Measurements from ENCODE around the gene ANO3. TPM values are rescaled to one million over a fixed set of nuclear protein-coding genes. Genes with fewer than 3 reads are reported as not detected.

The ANO3 gene
- total and polyA plus RNA-seq, 2 of the 4 experiments (the other 2 are of a cell fraction), result 0.02 to 0.18 TPM

GRCh38 chr11:26703411-26704191 lies 371.7 kb downstream of the ANO3 start:
- no peak overlapping the region for H3K4me3 ChIP-seq (ENCODE audit: insufficient read depth, low read depth, low read length)
- dilution Hi-C loops (cut with HindIII; ENCODE audit: low sequenced_read_pairs, unreplicated experiment), result no loop called here
- H3K27me3 ChIP-seq (ENCODE audit: control insufficient read depth, insufficient read depth, low read length), result no peaks in the 10 kb centered on the region
- no peak overlapping the region for H4K5ac ChIP-seq (ENCODE audit: low read depth, low read length)
- no TSS peak for BruUV-seq (replicated peaks)
- H4K20me1 ChIP-seq (ENCODE audit: insufficient read depth, low read length), result no peaks in the 10 kb centered on the region
- H3K23ac ChIP-seq (ENCODE audit: low read depth, low read length), result no peak overlapping the region
- H4K91ac ChIP-seq (ENCODE audit: insufficient read depth, low read depth, low read length), result no peak overlapping the region
- no peaks in the 10 kb centered on the region for H3K79me1 ChIP-seq (ENCODE audit: low read depth in 1 of 2, low read length in 2 of 2)
- no peak overlapping the region for H3K14ac ChIP-seq (replicated peaks; ENCODE audit: low read depth, low read length)
- DNase-seq (no peak), ATAC-seq (ENCODE audit: low read depth) (no peak)
- H2AK5ac ChIP-seq (ENCODE audit: low read depth, low read length), result no peak overlapping the region
- H3K36me3 ChIP-seq (ENCODE audit: control insufficient read depth, insufficient read depth, low read length), result no peaks in the 10 kb centered on the region
- H3K27ac ChIP-seq (ENCODE audit: insufficient read depth, low read length), result no peak overlapping the region
- no peak overlapping the region for H3K4me2 ChIP-seq (ENCODE audit: low read depth, low read length)
- H2BK120ac ChIP-seq (ENCODE audit: low read depth, low read length), result no peak overlapping the region
- H2BK15ac ChIP-seq (ENCODE audit: low read depth, low read length), result no peak overlapping the region
- H3K18ac ChIP-seq (ENCODE audit: low read depth, low read length), result no peak overlapping the region
- 40% methylated on average over 2 of the region's 5 CpGs; no CpG with 5 or more reads in 1 of the 2 experiments for WGBS, 2 experiments (ENCODE audit: extremely low coverage in 2 of 2, insufficient read length in 1 of 2)
- TF ChIP-seq RCOR1 (IDR thresholded peaks at IDR 0.05; ENCODE audit: insufficient replicate concordance, low read length), result no peak
- TF ChIP-seq SMC3 (IDR thresholded peaks at IDR 0.05; ENCODE audit: low read depth, low read length), result no peak
- TF ChIP-seq MAZ (IDR thresholded peaks at IDR 0.05; ENCODE audit: borderline replicate concordance, low read depth, low read length), result no peak
- no peak for TF ChIP-seq MAFK (IDR thresholded peaks at IDR 0.05; ENCODE audit: low read depth, low read length)
- no peak for TF ChIP-seq BHLHE40 (IDR thresholded peaks at IDR 0.05; ENCODE audit: low read depth, low read length)
- TF ChIP-seq NFE2L2 (IDR thresholded peaks at IDR 0.05; ENCODE audit: low read depth, low read length), result no peak
- no peak for TF ChIP-seq MXI1 (IDR thresholded peaks at IDR 0.05; ENCODE audit: borderline replicate concordance, low read depth, low read length)
- TF ChIP-seq CHD1 (IDR thresholded peaks at IDR 0.05; ENCODE audit: low read depth, low read length), result no peak
- TF ChIP-seq RFX5 (IDR thresholded peaks at IDR 0.05; ENCODE audit: low read depth, low read length), result no peak
- no peak for TF ChIP-seq CTCF (conservative IDR thresholded peaks at IDR 0.05; ENCODE audit: low read depth, low read length)
- no peak for TF ChIP-seq POLR2A (IDR thresholded peaks at IDR 0.05; ENCODE audit: low read depth, low read length)
- no peak for TF ChIP-seq CEBPB (IDR thresholded peaks at IDR 0.05; ENCODE audit: low read depth, low read length)
- ChIA-PET POLR2A (ENCODE audit: unreplicated experiment) (no interaction called here), CTCF (no interaction called here)
- no peak overlapping the region for H2BK20ac ChIP-seq (ENCODE audit: low read depth, low read length)
- H2AK9ac ChIP-seq (replicated peaks; ENCODE audit: low read depth, low read length, poor library complexity), result no peak overlapping the region
- no peak overlapping the region for H3K9ac ChIP-seq (ENCODE audit: low read depth, low read length)
- in situ Hi-C loops (cut with MboI; ENCODE audit: low sequenced_read_pairs), result no loop called here
- H3K4me1 ChIP-seq (ENCODE audit: control insufficient read depth, insufficient read depth, low read length), result no peaks in the 10 kb centered on the region
- no peak overlapping the region for H3K56ac ChIP-seq (ENCODE audit: extremely low read depth, insufficient read depth, low read length)
- H2BK5ac ChIP-seq (ENCODE audit: low read depth, low read length, poor library complexity, severe bottlenecking), result no peak overlapping the region
- no peak overlapping the region for H3K4ac ChIP-seq (ENCODE audit: low read depth, low read length)
- intact Hi-C loops (cut with micrococcal nuclease), result no loop called here
- no peaks in the 10 kb centered on the region for H3K9me3 ChIP-seq (ENCODE audit: control insufficient read depth, insufficient read depth, low read length)
- H3K9me1 ChIP-seq (ENCODE audit: insufficient read depth, low read length), result no peaks in the 10 kb centered on the region
- no peak overlapping the region for H4K8ac ChIP-seq (ENCODE audit: low read depth in 2 of 2, low read length in 2 of 2)
- no peak overlapping the region for H2AFZ ChIP-seq (replicated peaks; ENCODE audit: low read length, poor library complexity)
